NCI-H128 (cell line): ENCODE data around the gene ASPHD2.
"Not testable (repeated sequence)": the region's sequence is repeated elsewhere in the genome, so short reads cannot be mapped to it uniquely, and the experiment has no call there.

Experiments
- DNase-seq: peaks from one replicate; lab custom pipeline; 2025; ENCODE audit not compliant: unreplicated experiment; lab: John Stamatoyannopoulos, UW

Gene ASPHD2

GRCh38 chr22:26416256-26416655 is 12.8 kb upstream of the ASPHD2 start:
- no peak for DNase-seq

- DNase-seq: no peak
Measured at GRCh38 chr22:26416670-26417276, 12.3 kb upstream of the ASPHD2 start.

GRCh38 chr22:26417406-26417805 is 11.7 kb upstream of the ASPHD2 start:
- no peak for DNase-seq

GRCh38 chr22:26418620-26419019 is 10.4 kb upstream of the ASPHD2 start:
- no peak for DNase-seq

GRCh38 chr22:26426924-26427323 is 2.1 kb upstream of the ASPHD2 start:
- no peak for DNase-seq

- DNase-seq: no peak
Measured at GRCh38 chr22:26429458-26430286, 612 bp downstream of the ASPHD2 start.

- DNase-seq: no peak
Measured at GRCh38 chr22:26430600-26430999, 1.5 kb downstream of the ASPHD2 start.

- DNase-seq: no peak
Measured at GRCh38 chr22:26431261-26431995, 2.4 kb downstream of the ASPHD2 start.

GRCh38 chr22:26432619-26433311 is 3.7 kb downstream of the ASPHD2 start:
- no peak for DNase-seq

- no peak for DNase-seq
Measured at GRCh38 chr22:26433805-26434204, 4.7 kb downstream of the ASPHD2 start.

GRCh38 chr22:26435327-26436093 is 6.5 kb downstream of the ASPHD2 start:
- no peak for DNase-seq

- DNase-seq: no peak
Measured at GRCh38 chr22:26436903-26437515, 7.9 kb downstream of the ASPHD2 start.

GRCh38 chr22:26437694-26438392 is 8.8 kb downstream of the ASPHD2 start:
- DNase-seq: no peak

- DNase-seq: not testable (repeated sequence)
Measured at GRCh38 chr22:26438776-26439175, 9.7 kb downstream of the ASPHD2 start.

GRCh38 chr22:26439559-26439958 is 10.5 kb downstream of the ASPHD2 start:
- no peak for DNase-seq

- no peak for DNase-seq
Measured at GRCh38 chr22:26442086-26442756, 13.2 kb downstream of the ASPHD2 start.

GRCh38 chr22:26443901-26444690 is 15.0 kb downstream of the ASPHD2 start:
- no peak for DNase-seq

- no peak for DNase-seq
Measured at GRCh38 chr22:26444777-26445176, 15.7 kb downstream of the ASPHD2 start.
